Esophagus squamous epithelium (tissue), 4 donors: ENCODE measurements around the gene FGD3.

Source experiments
- POLR2A ChIP-seq, 4 donors: fragments of 450-650 bp; IDR thresholded peaks; one replicate each; pipeline ENCODE4 v1.6.1; 2017; ENCODE audit warnings: antibody characterized with exemption in 4 of 4, mild to moderate bottlenecking in 4 of 4, moderate library complexity in 3 of 4
- TF ChIP-seq, protein P1 (sequence below), 6 experiments: fragments of 450-650 bp in 4 of 6; fragments of 200-600 bp in 2 of 6; sonication (generic) in 2 of 6; IDR thresholded peaks; one replicate each; pipeline ENCODE4 v1.5.1; 2016 to 2019; ENCODE audit warnings: antibody characterized with exemption in 6 of 6, mild to moderate bottlenecking in 4 of 6, moderate library complexity in 4 of 6

DNA sequence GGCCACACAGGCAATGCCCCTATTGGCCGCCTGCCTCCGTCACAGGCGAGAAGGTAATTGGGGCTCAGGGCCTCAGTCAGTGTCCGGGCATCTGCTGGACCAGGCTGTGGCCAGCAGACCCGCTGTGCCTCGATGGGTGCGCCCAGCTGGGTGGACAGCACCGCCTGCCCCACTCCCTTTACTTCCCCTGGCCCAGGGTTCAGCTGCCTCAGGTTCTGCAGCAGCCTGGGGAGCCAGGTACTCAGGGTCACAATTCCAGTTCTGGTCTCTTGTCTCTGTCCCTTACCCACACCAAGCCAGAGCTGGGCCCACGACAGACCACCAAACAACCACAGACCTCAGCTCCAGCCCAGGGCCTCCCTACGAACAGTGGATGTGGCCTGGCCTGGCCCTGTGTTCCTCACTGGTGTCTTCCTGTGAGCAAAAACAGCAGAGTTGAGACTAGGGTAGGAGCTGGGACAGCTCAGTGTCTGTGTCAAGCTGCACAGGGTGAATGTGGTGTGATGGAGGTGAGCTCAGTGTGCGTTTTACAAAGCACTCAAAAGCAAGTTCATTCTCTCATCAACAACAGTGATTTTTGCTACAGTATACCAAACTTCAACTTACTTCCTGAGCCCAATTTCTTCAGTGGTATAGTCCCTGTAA lies 77.8 kb downstream of the FGD3 start:
- TF ChIP-seq, protein P1, sequence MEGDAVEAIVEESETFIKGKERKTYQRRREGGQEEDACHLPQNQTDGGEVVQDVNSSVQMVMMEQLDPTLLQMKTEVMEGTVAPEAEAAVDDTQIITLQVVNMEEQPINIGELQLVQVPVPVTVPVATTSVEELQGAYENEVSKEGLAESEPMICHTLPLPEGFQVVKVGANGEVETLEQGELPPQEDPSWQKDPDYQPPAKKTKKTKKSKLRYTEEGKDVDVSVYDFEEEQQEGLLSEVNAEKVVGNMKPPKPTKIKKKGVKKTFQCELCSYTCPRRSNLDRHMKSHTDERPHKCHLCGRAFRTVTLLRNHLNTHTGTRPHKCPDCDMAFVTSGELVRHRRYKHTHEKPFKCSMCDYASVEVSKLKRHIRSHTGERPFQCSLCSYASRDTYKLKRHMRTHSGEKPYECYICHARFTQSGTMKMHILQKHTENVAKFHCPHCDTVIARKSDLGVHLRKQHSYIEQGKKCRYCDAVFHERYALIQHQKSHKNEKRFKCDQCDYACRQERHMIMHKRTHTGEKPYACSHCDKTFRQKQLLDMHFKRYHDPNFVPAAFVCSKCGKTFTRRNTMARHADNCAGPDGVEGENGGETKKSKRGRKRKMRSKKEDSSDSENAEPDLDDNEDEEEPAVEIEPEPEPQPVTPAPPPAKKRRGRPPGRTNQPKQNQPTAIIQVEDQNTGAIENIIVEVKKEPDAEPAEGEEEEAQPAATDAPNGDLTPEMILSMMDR (IDR thresholded peaks at IDR 0.05): no peak
- no peak for TF ChIP-seq POLR2A (IDR thresholded peaks at IDR 0.05)
